ENCODE results near the gene GAS7.

GAS7 gene

GRCh38 chr17:10170233-10170632, 28.2 kb downstream of the GAS7 start:
- DNase-seq: no peak

- DNase-seq: no peak
Measured at GRCh38 chr17:10169290-10169689, 29.1 kb downstream of the GAS7 start.

GRCh38 chr17:10166176-10166935, 32.0 kb downstream of the GAS7 start:
- DNase-seq: no peak

- no peak for DNase-seq
Measured at GRCh38 chr17:10162096-10162495, 36.3 kb downstream of the GAS7 start.

- DNase-seq: no peak
Measured at GRCh38 chr17:10161386-10161785, 37.0 kb downstream of the GAS7 start.

- no peak for DNase-seq
Measured at GRCh38 chr17:10156948-10157607, 41.3 kb downstream of the GAS7 start.

GRCh38 chr17:10156599-10156947, 41.8 kb downstream of the GAS7 start:
- DNase-seq: no peak

- no peak for DNase-seq
Measured at GRCh38 chr17:10156077-10156435, 42.4 kb downstream of the GAS7 start.

- DNase-seq: no peak
Measured at GRCh38 chr17:10155371-10156076, 42.9 kb downstream of the GAS7 start.

- no peak for DNase-seq
Measured at GRCh38 chr17:10151667-10152496, 46.5 kb downstream of the GAS7 start.

GRCh38 chr17:10149573-10150399, 48.6 kb downstream of the GAS7 start:
- no peak for DNase-seq

- DNase-seq: no peak
Measured at GRCh38 chr17:10147761-10148415, 50.5 kb downstream of the GAS7 start.

- DNase-seq: no peak
Measured at GRCh38 chr17:10147040-10147439, 51.4 kb downstream of the GAS7 start.

GRCh38 chr17:10144982-10145381, 53.4 kb downstream of the GAS7 start:
- DNase-seq: no peak

- DNase-seq: no peak
Measured at GRCh38 chr17:10144456-10144855, 54.0 kb downstream of the GAS7 start.

GRCh38 chr17:10141436-10141835, 57.0 kb downstream of the GAS7 start:
- no peak for DNase-seq

- DNase-seq: no peak
Measured at GRCh38 chr17:10139577-10139976, 58.8 kb downstream of the GAS7 start.

GRCh38 chr17:10136258-10136981, 62.0 kb downstream of the GAS7 start:
- no peak for DNase-seq

GRCh38 chr17:10135539-10136257, 62.7 kb downstream of the GAS7 start:
- DNase-seq: no peak

- no peak for DNase-seq
Measured at GRCh38 chr17:10130677-10131076, 67.7 kb downstream of the GAS7 start.

All from NCI-H524 treated with DMSO at 0.1 percent for 48 hours (cell line).